Measurements from ENCODE around the gene LYRM2.
A peak's percentile ranks its signal among the peaks of the same experiment; 100 is the strongest.
"Not testable (repeated sequence)": the region's sequence is repeated elsewhere in the genome, so short reads cannot be mapped to it uniquely, and the experiment has no call there.

Gene LYRM2

GRCh38 chr6:89644864-89645263 lies 6.3 kb upstream of the LYRM2 start:
- no peak for DNase-seq (ENCODE audit: low read depth)

GRCh38 chr6:89643406-89643805 lies 4.9 kb upstream of the LYRM2 start:
- DNase-seq (ENCODE audit: low read depth), result no peak

GRCh38 chr6:89642956-89643355 lies 4.4 kb upstream of the LYRM2 start:
- no peak for DNase-seq (ENCODE audit: low read depth)

- DNase-seq (ENCODE audit: low read depth), result not testable (repeated sequence)
These were observed 3.0 kb upstream of the LYRM2 start for GRCh38 chr6:89641581-89641980.

- no peak for DNase-seq (ENCODE audit: low read depth)
These were observed 2.3 kb upstream of the LYRM2 start for GRCh38 chr6:89640804-89641203.

- no peak for DNase-seq (ENCODE audit: low read depth)
These were observed 607 bp downstream of the LYRM2 start for GRCh38 chr6:89637960-89638319.

- DNase-seq (ENCODE audit: low read depth), result not testable (repeated sequence)
These were observed 2.1 kb downstream of the LYRM2 start for GRCh38 chr6:89636412-89636811.

- no peak for DNase-seq (ENCODE audit: low read depth)
These were observed 8.1 kb downstream of the LYRM2 start for GRCh38 chr6:89630488-89630887.

GRCh38 chr6:89623749-89624148 lies 14.8 kb downstream of the LYRM2 start:
- no peak for DNase-seq (ENCODE audit: low read depth)

GRCh38 chr6:89619567-89619966 lies 19.0 kb downstream of the LYRM2 start:
- DNase-seq (ENCODE audit: low read depth), result no peak

- no peak for DNase-seq (ENCODE audit: low read depth)
These were observed 20.5 kb downstream of the LYRM2 start for GRCh38 chr6:89618026-89618425.

GRCh38 chr6:89616531-89616930 lies 22.0 kb downstream of the LYRM2 start:
- DNase-seq (ENCODE audit: low read depth), result no peak

GRCh38 chr6:89615882-89616281 lies 22.7 kb downstream of the LYRM2 start:
- DNase-seq (ENCODE audit: low read depth), result no peak

GRCh38 chr6:89613790-89614189 lies 24.8 kb downstream of the LYRM2 start:
- no peak for DNase-seq (ENCODE audit: low read depth)

- no peak for DNase-seq (ENCODE audit: low read depth)
These were observed 26.4 kb downstream of the LYRM2 start for GRCh38 chr6:89612121-89612520.

GRCh38 chr6:89611666-89612065 lies 26.9 kb downstream of the LYRM2 start:
- DNase-seq (ENCODE audit: low read depth), result no peak

GRCh38 chr6:89610149-89610642 lies 28.4 kb downstream of the LYRM2 start:
- peak; percentile 3 for DNase-seq (ENCODE audit: low read depth)

GRCh38 chr6:89605861-89606260 lies 32.7 kb downstream of the LYRM2 start:
- DNase-seq (ENCODE audit: low read depth), result no peak

GRCh38 chr6:89604653-89605052 lies 33.9 kb downstream of the LYRM2 start:
- no peak for DNase-seq (ENCODE audit: low read depth)

GRCh38 chr6:89602166-89602565 lies 36.4 kb downstream of the LYRM2 start:
- DNase-seq (ENCODE audit: low read depth), result no peak

- DNase-seq (ENCODE audit: low read depth), result no peak
These were observed 38.8 kb downstream of the LYRM2 start for GRCh38 chr6:89599727-89600126.

- DNase-seq (ENCODE audit: low read depth), result no peak
These were observed 40.6 kb downstream of the LYRM2 start for GRCh38 chr6:89597988-89598387.

- no peak for DNase-seq (ENCODE audit: low read depth)
These were observed 41.2 kb downstream of the LYRM2 start for GRCh38 chr6:89597372-89597771.

- no peak for DNase-seq (ENCODE audit: low read depth)
These were observed 42.1 kb downstream of the LYRM2 start for GRCh38 chr6:89596484-89596883.

GRCh38 chr6:89596056-89596455 lies 42.5 kb downstream of the LYRM2 start:
- no peak for DNase-seq (ENCODE audit: low read depth)
